Measurements from ENCODE around the gene DEPP1. TPM values are rescaled to one million over a fixed set of nuclear protein-coding genes. Genes with fewer than 3 reads are reported as not detected.

DEPP1 gene
- total and polyA plus RNA-seq, 7 donors = 16.0 to 294 (median 53.7) TPM

- Histone ChIP-seq H3K27me3 (no peaks in the 10 kb centered on the region), H3K36me3 (peaks cover 0 to 3% (median 0%) of the 10 kb centered on the region in 4 donors), H3K9me3 (no peaks in the 10 kb centered on the region), H3K4me1 (peaks cover 0 to 14% (median 8%) of the 10 kb centered on the region in 4 donors), H3K4me3 (no peak overlapping the region), H3K27ac (peak overlapping the region in 1 of 4 donors; percentile 42)
- DNase-seq = peak; percentile 56
- TF ChIP-seq CTCF (IDR thresholded peaks at IDR 0.05) (no peak), EP300 (IDR thresholded peaks at IDR 0.05) (no peak), POLR2A (IDR thresholded peaks at IDR 0.05) (no peak)
- 91 to 94% methylated on average over 10 of the region's 10 CpGs for WGBS, 2 donors
- intact Hi-C loops (cut with DNase I) = no loop called here
These were observed 28.0 kb downstream of the DEPP1 start for GRCh38 chr10:44950326-44951225.

- no peak for TF ChIP-seq POLR2A (IDR thresholded peaks at IDR 0.05)
- no peak for TF ChIP-seq POLR2AphosphoS5 (IDR thresholded peaks at IDR 0.05)
- TF ChIP-seq EP300 (IDR thresholded peaks at IDR 0.05) = no peak
- no peak for TF ChIP-seq CTCF (IDR thresholded peaks at IDR 0.05)
- H3K9me3 ChIP-seq = no peaks in the 10 kb centered on the region
- peak; percentile 54 for DNase-seq
- no peaks in the 10 kb centered on the region for H3K27me3 ChIP-seq
- H3K4me3 ChIP-seq = no peak overlapping the region
- H3K27ac ChIP-seq = peak overlapping the region in 1 of 4 donors; percentile 42
- H3K4me1 ChIP-seq = peaks cover 0 to 14% (median 8%) of the 10 kb centered on the region in 4 donors
- WGBS, 2 donors = 83 to 86% methylated on average over 3 of the region's 3 CpGs
- H3K36me3 ChIP-seq = no peaks in the 10 kb centered on the region
- intact Hi-C loops (cut with DNase I) = no loop called here
These were observed 28.7 kb downstream of the DEPP1 start for GRCh38 chr10:44949915-44950314.

- Histone ChIP-seq H3K27me3 (no peaks in the 10 kb centered on the region), H3K4me3 (no peak overlapping the region), H3K4me1 (peaks cover 0 to 14% (median 8%) of the 10 kb centered on the region in 4 donors), H3K9me3 (no peaks in the 10 kb centered on the region), H3K27ac (no peak overlapping the region), H3K36me3 (no peaks in the 10 kb centered on the region)
- intact Hi-C loops (cut with DNase I) = no loop called here
- 82 to 83% methylated on average over 5 of the region's 5 CpGs for WGBS, 2 donors
- no peak for DNase-seq
- TF ChIP-seq CTCF (IDR thresholded peaks at IDR 0.05) (no peak), POLR2AphosphoS5 (IDR thresholded peaks at IDR 0.05) (no peak), EP300 (IDR thresholded peaks at IDR 0.05) (no peak), POLR2A (IDR thresholded peaks at IDR 0.05) (no peak)
These were observed 29.3 kb downstream of the DEPP1 start for GRCh38 chr10:44949127-44949802.

GRCh38 chr10:44948642-44949041 lies 30.0 kb downstream of the DEPP1 start:
- Histone ChIP-seq H3K9me3 (no peaks in the 10 kb centered on the region), H3K4me3 (no peak overlapping the region), H3K36me3 (no peaks in the 10 kb centered on the region), H3K4me1 (peaks cover 0 to 14% (median 8%) of the 10 kb centered on the region in 4 donors), H3K27ac (no peak overlapping the region), H3K27me3 (no peaks in the 10 kb centered on the region)
- intact Hi-C loops (cut with DNase I) = no loop called here
- 74 to 88% methylated on average over 1 of the region's 1 CpG for WGBS, 2 donors
- no peak for TF ChIP-seq EP300 (IDR thresholded peaks at IDR 0.05)
- no peak for TF ChIP-seq POLR2AphosphoS5 (IDR thresholded peaks at IDR 0.05)
- no peak for TF ChIP-seq POLR2A (IDR thresholded peaks at IDR 0.05)
- no peak for TF ChIP-seq CTCF (IDR thresholded peaks at IDR 0.05)
- DNase-seq = no peak
